Transverse colon (tissue), 4 donors: ENCODE measurements around the gene P2RX5. TPM values are rescaled to one million over a fixed set of nuclear protein-coding genes. Genes with fewer than 3 reads are reported as not detected.

Source experiments
- DNase-seq: peaks from one replicate; pipeline ENCODE4 v3.0.0-alpha.2; 2019
- H3K27ac ChIP-seq, 4 donors: fragments of 200-600 bp; sonication (generic); 2 replicates each; pipeline ENCODE4 v1.5.1; 2016 to 2018; ENCODE audit warnings: inconsistent platforms in 4 of 4
- H3K27me3 ChIP-seq: fragments of 200-600 bp; sonication (generic); 2 replicates; pipeline ENCODE4 v1.5.1; 2017; ENCODE audit warnings: inconsistent platforms
- H3K36me3 ChIP-seq, 4 donors: fragments of 200-600 bp; sonication (generic); 2 replicates each; pipeline ENCODE4 v1.5.1; 2017 to 2019; ENCODE audit warnings: inconsistent platforms in 4 of 4
- H3K4me1 ChIP-seq, 4 donors: fragments of 200-600 bp; sonication (generic); 2 replicates each; pipeline ENCODE4 v1.5.1; 2017 to 2020; ENCODE audit warnings: inconsistent platforms in 4 of 4
- H3K4me3 ChIP-seq, 4 donors: fragments of 200-600 bp; sonication (generic); 1 replicate in 1 of 4; 2 replicates in 3 of 4; pipeline versions ENCODE4 v1.5.1 to v1.6.1; 2017 to 2019; ENCODE audit warnings: inconsistent platforms in 4 of 4
- H3K9me3 ChIP-seq, 2 donors: fragments of 200-600 bp; sonication (generic); 2 replicates each; pipeline ENCODE4 v1.5.1; 2017 to 2019; ENCODE audit warnings: inconsistent platforms in 2 of 2
- EP300 ChIP-seq: sonication (generic); formaldehyde crosslinking; IDR thresholded peaks from one replicate; pipeline ENCODE4 v1.6.1; 2017; ENCODE audit warnings: antibody characterized with exemption, low read depth
- POLR2A ChIP-seq: fragments of 450-650 bp; IDR thresholded peaks from one replicate; pipeline ENCODE4 v1.6.1; 2016; ENCODE audit warnings: antibody characterized with exemption, mild to moderate bottlenecking, moderate library complexity
- POLR2AphosphoS5 ChIP-seq, 3 donors: sonication (generic); formaldehyde crosslinking; IDR thresholded peaks; one replicate each; pipeline ENCODE4 v1.6.1; 2016; ENCODE audit warnings: antibody characterized with exemption in 3 of 3
- WGBS, 2 donors: methylation state at CpG; one replicate each; pipeline ENCODE4 v1.1.5; 2018; ENCODE audit warnings: low coverage in 1 of 2; 5-methylcytosine and 5-hydroxymethylcytosine counted together
- in situ Hi-C, 4 donors: fragments of 200-750 bp; cut with MboI; loops; one replicate each; pipeline versions ENCODE4 v1.15.0 to v1.15.1; 2017; ENCODE audit warnings: low sequenced_read_pairs in 3 of 4, low pct_ligation_motif_present in 1 of 4, low pct_unique_long_range_greater_than_20kb in 1 of 4
- intact Hi-C: fragments of 100-400 bp; cut with DNase I; formaldehyde crosslinking; loops from one replicate; pipeline ENCODE4 v1.15.1; 2023; ENCODE audit warnings: low total_unique reads
- total RNA-seq, 4 donors: library from RNA; depleted of rRNA; stranded (reverse); fragments of >200 nt; gene quantifications; one replicate each; pipeline ENCODE4 v1.1.0, GENCODE V29; 2016
- TF ChIP-seq, protein P1 (sequence below), 5 experiments: fragments of 200-600 bp in 3 of 5; fragments of 450-650 bp in 2 of 5; sonication (generic) in 3 of 5; IDR thresholded peaks; 1 replicate in 2 of 5; 2 replicates in 3 of 5; pipeline ENCODE4 v1.5.1; 2016 to 2017; ENCODE audit warnings: antibody characterized with exemption in 5 of 5, inconsistent platforms in 3 of 5, mild to moderate bottlenecking in 2 of 5, moderate library complexity in 1 of 5

The P2RX5 gene
- total RNA-seq, 4 donors from 2014 or later: 0.68 to 11.4 (median 2.1) TPM

DNA sequence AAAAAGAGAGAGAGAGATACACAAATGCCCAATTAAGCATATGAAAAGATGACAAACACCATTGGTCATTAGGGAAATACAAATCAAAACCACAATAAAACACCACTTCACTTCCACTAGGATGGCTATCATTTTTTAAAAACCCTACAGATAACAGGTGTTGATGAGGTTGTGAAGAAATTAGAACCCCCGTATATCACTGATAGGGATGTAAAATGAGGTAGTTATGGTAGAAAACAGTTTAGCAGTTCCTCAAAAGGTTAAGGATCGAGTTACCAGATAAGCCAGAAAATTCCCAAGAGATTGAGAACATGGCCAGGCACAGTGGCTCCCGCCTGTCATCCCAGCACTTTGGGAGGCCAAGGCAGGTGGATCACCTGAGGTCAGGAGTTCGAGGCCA, 2.8 kb downstream of the P2RX5 start:
- intact Hi-C loops: no loop called here
- in situ Hi-C loops: no loop called here
- no peak for DNase-seq
- H3K27me3 ChIP-seq: peaks cover 71% of the 10 kb centered on the region
- peaks cover 0 to 1% of the 10 kb centered on the region in 2 donors for H3K9me3 ChIP-seq
- H3K27ac ChIP-seq: no peak overlapping the region
- no peak overlapping the region for H3K4me3 ChIP-seq
- H3K4me1 ChIP-seq: peaks cover 4 to 17% (median 14%) of the 10 kb centered on the region in 4 donors
- 60 to 62% methylated on average over 2 to 4 of the region's 4 CpGs for WGBS, 2 donors
- TF ChIP-seq EP300 (no peak), POLR2A (no peak), POLR2AphosphoS5 (IDR thresholded peaks at IDR 0.05) (no peak)
- TF ChIP-seq, protein P1, sequence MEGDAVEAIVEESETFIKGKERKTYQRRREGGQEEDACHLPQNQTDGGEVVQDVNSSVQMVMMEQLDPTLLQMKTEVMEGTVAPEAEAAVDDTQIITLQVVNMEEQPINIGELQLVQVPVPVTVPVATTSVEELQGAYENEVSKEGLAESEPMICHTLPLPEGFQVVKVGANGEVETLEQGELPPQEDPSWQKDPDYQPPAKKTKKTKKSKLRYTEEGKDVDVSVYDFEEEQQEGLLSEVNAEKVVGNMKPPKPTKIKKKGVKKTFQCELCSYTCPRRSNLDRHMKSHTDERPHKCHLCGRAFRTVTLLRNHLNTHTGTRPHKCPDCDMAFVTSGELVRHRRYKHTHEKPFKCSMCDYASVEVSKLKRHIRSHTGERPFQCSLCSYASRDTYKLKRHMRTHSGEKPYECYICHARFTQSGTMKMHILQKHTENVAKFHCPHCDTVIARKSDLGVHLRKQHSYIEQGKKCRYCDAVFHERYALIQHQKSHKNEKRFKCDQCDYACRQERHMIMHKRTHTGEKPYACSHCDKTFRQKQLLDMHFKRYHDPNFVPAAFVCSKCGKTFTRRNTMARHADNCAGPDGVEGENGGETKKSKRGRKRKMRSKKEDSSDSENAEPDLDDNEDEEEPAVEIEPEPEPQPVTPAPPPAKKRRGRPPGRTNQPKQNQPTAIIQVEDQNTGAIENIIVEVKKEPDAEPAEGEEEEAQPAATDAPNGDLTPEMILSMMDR (IDR thresholded peaks at IDR 0.05): no peak
- no peaks in the 10 kb centered on the region for H3K36me3 ChIP-seq

GRCh38 chr17:3692346-3692745, 3.6 kb downstream of the P2RX5 start:
- intact Hi-C loops: no loop called here
- TF ChIP-seq EP300 (no peak), POLR2AphosphoS5 (IDR thresholded peaks at IDR 0.05) (no peak), POLR2A (no peak)
- TF ChIP-seq, protein P1 (IDR thresholded peaks at IDR 0.05): no peak
- no peak overlapping the region for H3K4me3 ChIP-seq
- H3K27ac ChIP-seq: no peak overlapping the region
- no peaks in the 10 kb centered on the region for H3K9me3 ChIP-seq
- no peaks in the 10 kb centered on the region for H3K36me3 ChIP-seq
- no peak for DNase-seq
- in situ Hi-C loops: no loop called here
- 86 to 88% methylated on average over 4 to 9 of the region's 9 CpGs for WGBS, 2 donors
- peaks cover 66% of the 10 kb centered on the region for H3K27me3 ChIP-seq
- H3K4me1 ChIP-seq: peaks cover 4 to 17% (median 14%) of the 10 kb centered on the region in 4 donors

DNA sequence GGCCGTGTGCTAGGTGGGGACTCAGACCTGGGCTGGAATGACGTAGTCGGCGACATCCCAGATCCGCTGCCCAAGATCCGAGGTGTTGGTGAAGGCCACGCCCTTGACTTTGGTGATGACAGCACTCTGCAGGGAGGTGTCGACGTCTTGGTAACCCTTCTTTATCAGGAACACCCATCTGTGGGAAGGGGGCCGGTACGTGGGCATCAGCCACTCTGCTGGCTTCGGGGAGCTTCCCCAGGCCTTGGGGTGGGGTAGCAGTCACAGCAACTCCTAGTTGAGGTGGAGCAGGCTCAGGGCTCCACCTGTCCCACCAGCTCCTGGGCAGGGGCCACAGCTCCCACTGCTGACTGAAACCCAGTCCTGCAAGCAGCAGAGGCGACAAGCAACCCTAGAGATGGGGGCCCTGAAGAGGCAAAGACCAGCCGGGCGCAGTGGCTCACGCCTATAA, 4.3 kb downstream of the P2RX5 start:
- no peaks in the 10 kb centered on the region for H3K9me3 ChIP-seq
- 64 to 81% methylated on average over 4 to 11 of the region's 16 CpGs for WGBS, 2 donors
- H3K4me3 ChIP-seq: no peak overlapping the region
- in situ Hi-C loops (no loop called here), intact Hi-C loops (no loop called here)
- DNase-seq: no peak
- peaks cover 59% of the 10 kb centered on the region for H3K27me3 ChIP-seq
- H3K36me3 ChIP-seq: no peaks in the 10 kb centered on the region
- TF ChIP-seq EP300: no peak
- no peak for TF ChIP-seq POLR2AphosphoS5 (IDR thresholded peaks at IDR 0.05)
- TF ChIP-seq POLR2A: no peak
- TF ChIP-seq, protein P1 (IDR thresholded peaks at IDR 0.05): no peak
- H3K27ac ChIP-seq: no peak overlapping the region
- H3K4me1 ChIP-seq: peaks cover 4 to 16% (median 14%) of the 10 kb centered on the region in 4 donors

GRCh38 chr17:3690094-3690715, 5.8 kb downstream of the P2RX5 start:
- in situ Hi-C loops: no loop called here
- no peak for TF ChIP-seq EP300
- no peak for TF ChIP-seq POLR2AphosphoS5 (IDR thresholded peaks at IDR 0.05)
- TF ChIP-seq POLR2A: no peak
- TF ChIP-seq, protein P1 (IDR thresholded peaks at IDR 0.05): no peak
- Histone ChIP-seq H3K36me3 (no peaks in the 10 kb centered on the region), H3K4me3 (no peak overlapping the region), H3K27me3 (peaks cover 47% of the 10 kb centered on the region), H3K27ac (no peak overlapping the region), H3K9me3 (no peaks in the 10 kb centered on the region), H3K4me1 (peaks cover 0 to 3% (median 2%) of the 10 kb centered on the region in 4 donors)
- intact Hi-C loops: no loop called here
- no peak for DNase-seq
- WGBS, 2 donors: 72 to 87% methylated on average over 10 to 21 of the region's 22 CpGs
